Neuronal stem cell (in vitro differentiated cells): Measurements from ENCODE around the gene LOC128125822.

Experiments used
- DNase-seq: peaks from one replicate; pipeline ENCODE4 v3.0.0-alpha.2; 2013; ENCODE audit warnings: low spot score
- H2AFZ ChIP-seq: one replicate; pipeline ENCODE4 v1.6.1; 2013; ENCODE audit warnings: mild to moderate bottlenecking, low read length, inconsistent platforms
- H2AK5ac ChIP-seq: 2 replicates; pipeline ENCODE4 v1.6.1; 2013; ENCODE audit warnings: low read depth, mild to moderate bottlenecking, inconsistent platforms, low read length, moderate library complexity, mixed read lengths
- H2BK120ac ChIP-seq: 2 replicates; pipeline ENCODE4 v1.6.1; 2013; ENCODE audit warnings: low read depth, mild to moderate bottlenecking, inconsistent platforms, low read length, moderate library complexity, mixed read lengths
- H2BK12ac ChIP-seq: one replicate; pipeline ENCODE4 v1.6.1; 2013; ENCODE audit warnings: low read length, inconsistent platforms
- H2BK15ac ChIP-seq: 2 replicates; pipeline ENCODE4 v1.6.1; 2013; ENCODE audit warnings: mild to moderate bottlenecking, low read length, inconsistent platforms, mixed read lengths
- H2BK5ac ChIP-seq: one replicate; pipeline ENCODE4 v1.6.1; 2013; ENCODE audit warnings: inconsistent platforms, mild to moderate bottlenecking, low read length, moderate library complexity
- H3K14ac ChIP-seq: one replicate; pipeline ENCODE4 v1.6.1; 2013; ENCODE audit warnings: low read length, inconsistent platforms
- H3K18ac ChIP-seq: 2 replicates; pipeline ENCODE4 v1.6.1; 2013; ENCODE audit warnings: low read length, inconsistent platforms
- H3K23ac ChIP-seq: 2 replicates; pipeline ENCODE4 v1.6.1; 2013; ENCODE audit warnings: low read depth, mild to moderate bottlenecking, mixed read lengths, low read length, inconsistent platforms; ENCODE audit not compliant: poor library complexity
- H3K27ac ChIP-seq: replicated peaks from 3 replicates; pipeline ENCODE4 v1.5.1; 2013; ENCODE audit warnings: low read length, inconsistent platforms
- H3K27me3 ChIP-seq, 3 experiments: 2 replicates each; pipeline ENCODE4 v1.6.1; 2013; ENCODE audit warnings: low read length in 3 of 3, mild to moderate bottlenecking in 2 of 3, inconsistent platforms in 1 of 3, low read depth in 1 of 3, mixed read lengths in 1 of 3, moderate library complexity in 1 of 3; ENCODE audit not compliant: control insufficient read depth in 3 of 3, insufficient read depth in 3 of 3
- H3K36me3 ChIP-seq, 2 donors: replicated peaks in 1 of 2; 2 replicates each; pipeline ENCODE4 v1.6.1; 2013; ENCODE audit warnings: low read length in 2 of 2; ENCODE audit not compliant: control insufficient read depth in 2 of 2, insufficient read depth in 2 of 2
- H3K4ac ChIP-seq: 2 replicates; pipeline ENCODE4 v1.6.1; 2013; ENCODE audit warnings: inconsistent platforms, mild to moderate bottlenecking, low read length, moderate library complexity
- H3K4me1 ChIP-seq, 2 donors: 1 replicate in 1 of 2; 2 replicates in 1 of 2; pipeline ENCODE4 v1.6.1; 2013; ENCODE audit warnings: low read length in 2 of 2, low read depth in 1 of 2; ENCODE audit not compliant: control insufficient read depth in 2 of 2, insufficient read depth in 1 of 2
- H3K4me2 ChIP-seq: one replicate; pipeline ENCODE4 v1.6.1; 2013; ENCODE audit warnings: mild to moderate bottlenecking, low read length, inconsistent platforms; ENCODE audit not compliant: insufficient read depth, poor library complexity, severe bottlenecking
- H3K4me3 ChIP-seq, 2 donors: 2 replicates each; pipeline ENCODE4 v1.5.1; 2013; ENCODE audit warnings: low read length in 2 of 2, mild to moderate bottlenecking in 2 of 2, inconsistent platforms in 1 of 2, moderate library complexity in 1 of 2
- H3K79me1 ChIP-seq: one replicate; pipeline ENCODE4 v1.6.1; 2013; ENCODE audit warnings: low read depth, mild to moderate bottlenecking, inconsistent platforms, low read length, moderate library complexity
- H3K9ac ChIP-seq: one replicate; pipeline ENCODE4 v1.6.1; 2013; ENCODE audit warnings: mild to moderate bottlenecking, low read depth, low read length, inconsistent platforms; ENCODE audit not compliant: poor library complexity
- H3K9me3 ChIP-seq, 2 donors: replicated peaks in 1 of 2; 2 replicates each; pipeline versions ENCODE3 to v1.6.1; 2013; ENCODE audit warnings: low read length in 2 of 2, mild to moderate bottlenecking in 2 of 2, inconsistent platforms in 1 of 2, low read depth in 1 of 2, mixed read lengths in 1 of 2, moderate library complexity in 1 of 2; ENCODE audit not compliant: control insufficient read depth in 2 of 2, insufficient read depth in 1 of 2
- H4K8ac ChIP-seq: one replicate; pipeline ENCODE4 v1.6.1; 2013; ENCODE audit warnings: low read depth, mild to moderate bottlenecking, inconsistent platforms, low read length, moderate library complexity
- H4K91ac ChIP-seq: one replicate; pipeline ENCODE4 v1.6.1; 2013; ENCODE audit warnings: low read length, low read depth, mild to moderate bottlenecking, inconsistent platforms; ENCODE audit not compliant: poor library complexity
- WGBS, 2 donors: extraction: QIAGEN DNeasy Blood & Tissue Kit; methylation state at CpG; one replicate each; pipeline ENCODE4 v1.1.7; 2013; ENCODE audit warnings: missing lambda C conversion rate in 2 of 2, mixed read lengths in 1 of 2; ENCODE audit not compliant: insufficient read length in 2 of 2, insufficient replicate concordance in 1 of 2; ENCODE audit errors: extremely low coverage in 2 of 2; 5-methylcytosine and 5-hydroxymethylcytosine counted together

Gene LOC128125822

GRCh38 chr6:63576985-63577712 lies 4.9 kb downstream of the LOC128125822 start:
- Histone ChIP-seq H3K27me3 (no peaks in the 10 kb centered on the region), H3K79me1 (peaks cover 6% of the 10 kb centered on the region), H3K27ac (no peak overlapping the region), H2BK5ac (no peak overlapping the region), H3K4me2 (no peak overlapping the region), H3K36me3 (peaks cover 11 to 83% of the 10 kb centered on the region in 2 donors), H2AFZ (no peak overlapping the region), H2BK12ac (no peak overlapping the region), H3K18ac (no peak overlapping the region), H3K9ac (no peak overlapping the region), H2AK5ac (no peak overlapping the region), H2BK120ac (no peak overlapping the region), H3K23ac (no peak overlapping the region), H3K4me3 (no peak overlapping the region), H4K8ac (no peak overlapping the region), H2BK15ac (no peak overlapping the region), H3K4me1 (peaks cover 0 to 4% of the 10 kb centered on the region in 2 donors), H3K4ac (no peak overlapping the region), H4K91ac (no peak overlapping the region), H3K14ac (no peak overlapping the region), H3K9me3 (no peaks in the 10 kb centered on the region)
- DNase-seq, result no peak
- no CpG with 5 or more reads among the region's 5 CpGs for WGBS, 2 donors

GRCh38 chr6:63578757-63579156 lies 6.5 kb downstream of the LOC128125822 start:
- Histone ChIP-seq H3K79me1 (no peaks in the 10 kb centered on the region), H4K91ac (no peak overlapping the region), H3K14ac (no peak overlapping the region), H3K9me3 (no peaks in the 10 kb centered on the region), H3K4ac (no peak overlapping the region), H3K4me1 (peaks cover 0 to 4% of the 10 kb centered on the region in 2 donors), H2BK12ac (no peak overlapping the region), H3K4me3 (no peak overlapping the region), H3K27me3 (no peaks in the 10 kb centered on the region), H2BK15ac (no peak overlapping the region), H3K9ac (no peak overlapping the region), H3K4me2 (no peak overlapping the region), H3K27ac (no peak overlapping the region), H2BK5ac (no peak overlapping the region), H3K23ac (no peak overlapping the region), H3K18ac (no peak overlapping the region), H4K8ac (no peak overlapping the region), H2AFZ (no peak overlapping the region), H2AK5ac (no peak overlapping the region), H3K36me3 (peaks cover 11 to 94% of the 10 kb centered on the region in 2 donors), H2BK120ac (no peak overlapping the region)
- no CpG with 5 or more reads among the region's 2 CpGs for WGBS, 2 donors
- DNase-seq, result no peak

- H3K23ac ChIP-seq, result no peak overlapping the region
- H3K4ac ChIP-seq, result no peak overlapping the region
- no peaks in the 10 kb centered on the region for H3K27me3 ChIP-seq
Measured at GRCh38 chr6:63579937-63580703, 7.8 kb downstream of the LOC128125822 start.

GRCh38 chr6:63580704-63580961 lies 8.4 kb downstream of the LOC128125822 start:
- no peak overlapping the region for H3K23ac ChIP-seq
- H2BK12ac ChIP-seq, result no peak overlapping the region
- WGBS, 2 donors, result no CpG with 5 or more reads among the region's 3 CpGs
- no peaks in the 10 kb centered on the region for H3K4me1 ChIP-seq
- H3K4ac ChIP-seq, result no peak overlapping the region
- H3K18ac ChIP-seq, result no peak overlapping the region
- H3K27me3 ChIP-seq, result no peaks in the 10 kb centered on the region
- H3K79me1 ChIP-seq, result no peaks in the 10 kb centered on the region
- H4K8ac ChIP-seq, result no peak overlapping the region
- H2BK5ac ChIP-seq, result no peak overlapping the region
- no peak overlapping the region for H3K14ac ChIP-seq
- H2BK15ac ChIP-seq, result no peak overlapping the region
- no peak overlapping the region for H2AFZ ChIP-seq
- H3K4me2 ChIP-seq, result no peak overlapping the region
- no peak overlapping the region for H3K9ac ChIP-seq
- H3K36me3 ChIP-seq, result peaks cover 11 to 78% of the 10 kb centered on the region in 2 donors
- no peak overlapping the region for H2AK5ac ChIP-seq
- H3K9me3 ChIP-seq, result no peaks in the 10 kb centered on the region
- no peak overlapping the region for H2BK120ac ChIP-seq
- no peak overlapping the region for H4K91ac ChIP-seq
- no peak overlapping the region for H3K4me3 ChIP-seq
- no peak overlapping the region for H3K27ac ChIP-seq
- no peak for DNase-seq

More at GRCh38 chr6:63579937-63580703, 7.8 kb downstream of the LOC128125822 start:
- Histone ChIP-seq H2AK5ac (no peak overlapping the region), H2BK15ac (no peak overlapping the region), H2BK12ac (no peak overlapping the region), H3K36me3 (peaks cover 11 to 83% of the 10 kb centered on the region in 2 donors), H4K91ac (no peak overlapping the region), H3K9ac (no peak overlapping the region), H3K4me1 (peaks cover 0 to 1% of the 10 kb centered on the region in 2 donors), H3K4me3 (no peak overlapping the region), H3K9me3 (no peaks in the 10 kb centered on the region), H3K27ac (no peak overlapping the region), H2BK5ac (no peak overlapping the region), H4K8ac (no peak overlapping the region), H3K18ac (no peak overlapping the region), H3K14ac (no peak overlapping the region), H2BK120ac (no peak overlapping the region), H3K4me2 (no peak overlapping the region), H2AFZ (no peak overlapping the region), H3K79me1 (no peaks in the 10 kb centered on the region)
- WGBS, 2 donors, result no CpG with 5 or more reads among the region's 6 CpGs
- DNase-seq, result no peak
